AG04450 (cell line): Measurements from ENCODE around the gene EXOC2. TPM values are rescaled to one million over a fixed set of nuclear protein-coding genes. Genes with fewer than 3 reads are reported as not detected.

ENCODE experiments used
- CTCF ChIA-PET: fragments of 300-600, 350-600 bp; formaldehyde crosslinking; extraction: SDS; loops from one replicate; lab custom pipeline; 2022; ENCODE audit warnings: antibody characterized with exemption, inconsistent platforms; lab: Charles Lee
- POLR2A ChIA-PET: fragments of 350-600 bp; formaldehyde crosslinking; extraction: SDS; loops from one replicate; lab custom pipeline; 2021; ENCODE audit warnings: antibody characterized with exemption, inconsistent platforms; lab: Yijun Ruan, JAX
- DNase-seq: peaks from one replicate; pipeline ENCODE4 v3.0.0-alpha.2; 2011; ENCODE audit warnings: low read depth, low spot score
- H3K27ac ChIP-seq: one replicate; pipeline ENCODE4 v1.5.1; 2012; ENCODE audit warnings: low read depth, low read length, control low read depth
- H3K27me3 ChIP-seq: one replicate; pipeline ENCODE4 v1.6.0; 2012; ENCODE audit warnings: low read length; ENCODE audit not compliant: control insufficient read depth, insufficient read depth
- H3K4me3 ChIP-seq: 2 replicates; pipeline ENCODE4 v1.5.1; 2011; ENCODE audit warnings: mild to moderate bottlenecking, low read depth, low read length, control low read depth
- H3K9me3 ChIP-seq: 2 replicates; pipeline ENCODE4 v1.5.1; 2012; ENCODE audit warnings: low read length; ENCODE audit not compliant: control insufficient read depth, insufficient read depth
- polyA plus RNA-seq: library from polyadenylated mRNA; depleted of rRNA; stranded (reverse); fragments of >200 nt; gene quantifications from 2 replicates; pipeline ENCODE4 v1.2.3, GENCODE V29; 2011
- TF ChIP-seq, protein P1 (sequence below): IDR thresholded peaks from 2 replicates; pipeline ENCODE4 v1.5.1; 2011; ENCODE audit warnings: low read depth, low read length, control low read depth, inconsistent platforms

EXOC2 gene
- polyA plus RNA-seq, 1 experiment, result 33.4 TPM

DNA sequence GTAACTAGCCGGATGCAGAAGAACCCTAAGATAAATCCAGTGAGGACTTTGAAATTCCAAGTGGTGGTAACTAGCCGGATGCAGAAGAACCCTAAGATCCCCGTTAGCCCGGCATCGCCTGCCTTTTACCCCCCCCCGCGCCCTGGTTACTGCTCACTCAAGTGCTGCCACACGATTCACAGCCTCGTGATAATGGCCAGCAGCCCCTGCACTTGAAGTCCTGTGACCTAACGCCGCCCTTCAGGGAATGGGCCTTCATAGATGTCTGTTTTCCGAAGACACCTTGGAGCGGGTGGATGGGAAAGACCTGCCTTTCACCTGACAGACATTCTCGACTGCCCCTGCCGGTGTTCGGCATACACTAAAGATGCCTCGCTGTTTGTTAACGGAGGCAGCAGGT, 163.9 kb downstream of the EXOC2 start:
- H3K27me3 ChIP-seq, result no peaks in the 10 kb centered on the region
- DNase-seq, result no peak
- H3K9me3 ChIP-seq, result no peaks in the 10 kb centered on the region
- H3K27ac ChIP-seq, result no peak overlapping the region
- H3K4me3 ChIP-seq, result no peak overlapping the region
- ChIA-PET CTCF (no interaction called here), POLR2A (no interaction called here)
- TF ChIP-seq, protein P1, sequence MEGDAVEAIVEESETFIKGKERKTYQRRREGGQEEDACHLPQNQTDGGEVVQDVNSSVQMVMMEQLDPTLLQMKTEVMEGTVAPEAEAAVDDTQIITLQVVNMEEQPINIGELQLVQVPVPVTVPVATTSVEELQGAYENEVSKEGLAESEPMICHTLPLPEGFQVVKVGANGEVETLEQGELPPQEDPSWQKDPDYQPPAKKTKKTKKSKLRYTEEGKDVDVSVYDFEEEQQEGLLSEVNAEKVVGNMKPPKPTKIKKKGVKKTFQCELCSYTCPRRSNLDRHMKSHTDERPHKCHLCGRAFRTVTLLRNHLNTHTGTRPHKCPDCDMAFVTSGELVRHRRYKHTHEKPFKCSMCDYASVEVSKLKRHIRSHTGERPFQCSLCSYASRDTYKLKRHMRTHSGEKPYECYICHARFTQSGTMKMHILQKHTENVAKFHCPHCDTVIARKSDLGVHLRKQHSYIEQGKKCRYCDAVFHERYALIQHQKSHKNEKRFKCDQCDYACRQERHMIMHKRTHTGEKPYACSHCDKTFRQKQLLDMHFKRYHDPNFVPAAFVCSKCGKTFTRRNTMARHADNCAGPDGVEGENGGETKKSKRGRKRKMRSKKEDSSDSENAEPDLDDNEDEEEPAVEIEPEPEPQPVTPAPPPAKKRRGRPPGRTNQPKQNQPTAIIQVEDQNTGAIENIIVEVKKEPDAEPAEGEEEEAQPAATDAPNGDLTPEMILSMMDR, result no peak

GRCh38 chr6:527989-528673, 164.8 kb downstream of the EXOC2 start:
- no peak overlapping the region for H3K27ac ChIP-seq
- DNase-seq, result no peak
- H3K27me3 ChIP-seq, result no peaks in the 10 kb centered on the region
- CTCF ChIA-PET, result no interaction called here
- POLR2A ChIA-PET, result no interaction called here
- TF ChIP-seq, protein P1, result no peak
- H3K4me3 ChIP-seq, result no peak overlapping the region
- no peaks in the 10 kb centered on the region for H3K9me3 ChIP-seq

GRCh38 chr6:524803-525202, 168.1 kb downstream of the EXOC2 start:
- H3K27me3 ChIP-seq, result no peaks in the 10 kb centered on the region
- H3K9me3 ChIP-seq, result peaks cover 16% of the 10 kb centered on the region
- no peak overlapping the region for H3K27ac ChIP-seq
- DNase-seq, result no peak
- ChIA-PET CTCF (no interaction called here), POLR2A (no interaction called here)
- TF ChIP-seq, protein P1, result no peak
- H3K4me3 ChIP-seq, result no peak overlapping the region

GRCh38 chr6:520820-521219, 172.1 kb downstream of the EXOC2 start:
- ChIA-PET POLR2A (no interaction called here), CTCF (no interaction called here)
- TF ChIP-seq, protein P1, result no peak
- H3K9me3 ChIP-seq, result peaks cover 19% of the 10 kb centered on the region
- H3K27me3 ChIP-seq, result no peaks in the 10 kb centered on the region
- H3K27ac ChIP-seq, result no peak overlapping the region
- H3K4me3 ChIP-seq, result no peak overlapping the region
- no peak for DNase-seq

GRCh38 chr6:518218-518617, 174.7 kb downstream of the EXOC2 start:
- no peak for DNase-seq
- POLR2A ChIA-PET, result no interaction called here
- no peak overlapping the region for H3K27ac ChIP-seq

More at GRCh38 chr6:518218-518617, 174.7 kb downstream of the EXOC2 start:
- H3K4me3 ChIP-seq, result no peak overlapping the region
- CTCF ChIA-PET, result no interaction called here
- TF ChIP-seq, protein P1, result no peak
- no peaks in the 10 kb centered on the region for H3K27me3 ChIP-seq
- peaks cover 21% of the 10 kb centered on the region for H3K9me3 ChIP-seq
